ENCODE measurements around the gene AMDHD2.

Gene AMDHD2

DNA sequence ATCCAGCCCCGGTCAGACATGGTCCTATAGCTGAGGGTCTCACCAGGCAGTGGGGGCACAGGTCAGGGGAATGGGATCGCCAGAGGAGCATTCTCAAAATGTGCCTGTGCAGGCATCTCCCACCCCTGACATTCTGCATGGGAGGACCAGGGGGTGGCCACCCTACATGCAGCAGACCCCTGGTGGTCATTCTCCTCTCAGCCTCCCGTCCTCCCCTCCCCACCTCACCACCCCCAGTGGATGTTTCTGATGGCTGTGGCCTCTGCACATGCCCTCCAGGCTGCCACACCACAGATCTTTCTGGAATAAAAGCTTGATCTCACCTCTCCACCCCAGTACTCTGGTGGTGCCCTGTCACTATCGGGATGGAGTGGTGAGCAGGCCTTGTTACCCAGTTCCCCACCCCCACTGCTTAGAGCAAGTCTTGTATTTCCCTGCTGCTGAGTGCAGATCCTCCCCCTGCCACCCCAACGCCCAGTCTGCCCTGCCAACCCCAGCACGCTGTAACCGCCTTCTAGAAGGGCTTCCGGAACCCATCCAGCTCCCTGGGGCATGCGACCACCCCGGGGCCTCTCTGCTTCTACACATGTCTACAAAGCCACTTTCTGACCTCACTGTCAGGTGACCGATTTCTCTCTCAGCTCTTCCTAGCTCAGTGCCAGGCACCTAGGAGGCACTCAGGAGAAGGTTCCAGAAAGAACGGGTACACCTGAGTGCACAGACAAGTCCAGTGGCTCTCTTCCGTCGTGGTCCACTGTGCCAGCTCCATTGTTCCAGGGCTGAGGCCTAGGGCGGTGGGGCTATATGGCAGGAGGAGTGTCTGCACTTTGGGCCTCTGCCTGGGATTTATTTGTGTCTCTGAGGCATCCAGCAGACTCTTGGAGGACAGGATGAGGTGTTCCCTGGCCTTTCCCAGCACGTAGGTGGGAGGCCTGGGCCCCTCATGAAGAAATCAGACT is 36.0 kb upstream of the AMDHD2 start:
- DNase-seq: no peak

DNA sequence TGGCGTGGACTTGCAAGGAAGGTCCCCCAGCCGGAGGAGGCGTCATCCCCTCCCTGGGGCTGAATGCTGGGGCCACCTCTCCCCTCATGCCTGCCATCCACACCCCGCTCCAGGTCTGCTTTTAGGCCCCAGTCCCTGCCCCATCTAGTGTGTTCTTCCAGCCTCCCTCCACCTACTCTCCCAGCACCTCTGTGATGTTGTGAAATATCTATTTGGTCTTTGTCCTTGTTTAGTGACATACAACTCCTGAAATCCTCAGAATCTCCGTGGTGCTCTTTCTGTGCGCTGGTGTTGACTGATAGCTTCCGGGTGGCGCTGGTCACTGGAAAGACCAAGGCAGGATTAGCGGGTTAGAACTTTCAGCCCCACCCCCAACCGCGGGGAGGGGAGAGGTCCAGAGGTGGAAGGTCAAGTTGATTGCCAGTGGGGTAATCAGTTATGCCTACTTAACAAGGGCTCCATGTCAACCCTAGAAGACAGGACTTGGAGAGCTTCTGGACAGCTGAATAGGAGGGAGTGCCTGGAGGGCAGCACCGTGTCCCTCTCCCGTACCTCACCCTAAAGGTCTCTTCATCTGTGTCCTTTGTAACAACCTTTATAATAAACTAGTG is 35.2 kb upstream of the AMDHD2 start:
- no peak for DNase-seq

DNA sequence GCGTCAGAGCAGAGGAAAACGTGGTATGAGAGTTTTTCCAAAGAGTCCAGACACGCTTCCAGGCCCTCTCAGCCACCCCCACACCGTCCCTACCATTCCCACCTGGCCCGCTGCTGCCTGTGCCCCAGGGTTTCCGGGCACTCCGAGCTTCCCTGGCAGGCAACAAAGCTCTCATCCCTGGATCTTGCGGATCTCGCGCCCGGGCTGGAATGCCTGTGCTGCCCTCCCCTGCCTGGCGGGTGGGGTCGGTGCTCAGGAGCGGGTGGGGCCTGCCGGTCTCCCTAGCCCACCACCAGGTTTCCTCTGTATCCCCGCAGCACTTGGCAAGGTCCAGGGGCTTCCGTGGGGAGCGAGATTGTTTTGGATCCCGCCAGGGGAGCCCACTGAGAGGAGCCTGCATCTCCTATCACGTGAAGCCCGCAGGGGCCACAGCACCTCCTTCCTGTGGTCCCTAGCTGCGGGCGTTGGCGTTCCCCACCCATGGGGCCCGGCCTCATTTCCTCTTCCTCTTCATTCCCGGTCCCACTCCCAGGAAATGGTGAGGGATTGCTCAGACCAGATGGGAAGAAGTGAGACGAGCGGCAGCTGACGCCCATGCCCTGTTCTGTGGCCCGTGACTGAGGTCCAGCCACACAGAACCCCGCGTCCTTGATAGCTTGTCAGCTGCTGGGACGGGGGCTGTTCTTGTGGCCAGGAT is 34.2 kb upstream of the AMDHD2 start:
- DNase-seq: no peak

DNA sequence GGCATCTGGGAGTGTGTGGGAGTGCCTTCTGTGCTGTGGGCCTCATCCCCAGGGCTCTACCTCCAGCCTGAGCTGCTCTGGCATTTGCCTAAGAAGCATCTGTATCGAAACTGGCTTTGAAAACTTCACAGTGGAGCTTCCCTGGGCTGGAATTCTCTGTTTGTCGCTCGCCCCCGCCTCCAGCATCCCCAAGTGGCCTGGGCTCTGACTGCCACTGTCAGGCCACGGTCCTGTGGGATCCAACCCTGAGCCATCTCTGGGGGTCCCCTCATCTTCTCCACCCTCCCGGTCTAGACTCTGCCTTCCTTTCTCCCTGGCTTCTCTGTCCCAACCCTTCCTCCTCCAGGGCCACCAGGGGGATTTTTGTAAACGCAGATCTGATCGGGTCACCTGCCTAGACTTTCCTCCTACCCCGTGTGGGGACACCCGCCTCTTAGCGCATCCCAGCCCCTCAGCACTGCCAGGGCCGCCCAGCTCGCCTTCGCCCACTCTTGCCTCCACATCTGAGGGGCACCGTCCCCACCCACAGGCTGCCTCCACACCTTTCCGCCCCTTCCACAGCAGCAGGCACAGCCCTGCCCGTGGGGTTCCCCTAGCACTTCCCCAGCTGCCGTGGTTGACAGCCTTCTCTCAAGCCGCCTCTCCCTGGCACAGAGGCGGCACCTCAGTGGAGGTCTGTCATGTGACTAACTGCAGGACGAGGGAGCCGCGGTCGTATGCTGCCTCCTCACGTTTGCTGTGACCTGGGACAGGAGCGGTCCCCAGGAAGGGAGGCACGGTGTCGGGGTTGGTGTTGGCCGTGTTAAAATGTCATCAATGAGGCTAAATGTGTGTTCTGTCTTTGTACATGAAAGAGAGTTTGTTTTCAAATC is 33.3 kb upstream of the AMDHD2 start:
- no peak for DNase-seq

DNA sequence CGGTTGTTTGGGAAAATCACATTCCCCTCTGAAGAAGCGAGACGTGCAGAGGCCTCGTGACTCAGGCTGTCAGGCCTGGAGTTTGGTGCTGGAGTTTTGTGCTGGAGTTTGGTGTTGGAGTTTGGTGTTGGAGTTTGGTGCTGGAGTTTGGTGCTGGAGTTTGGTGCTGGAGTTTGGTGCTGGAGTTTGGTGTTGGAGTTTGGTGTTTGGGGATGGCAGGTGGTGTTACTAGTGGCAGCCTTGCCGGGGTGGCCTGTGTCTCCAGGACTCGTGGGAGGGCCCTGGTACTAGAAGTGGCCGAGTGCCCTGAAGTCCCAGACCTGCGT is 32.7 kb upstream of the AMDHD2 start:
- DNase-seq: no peak

DNA sequence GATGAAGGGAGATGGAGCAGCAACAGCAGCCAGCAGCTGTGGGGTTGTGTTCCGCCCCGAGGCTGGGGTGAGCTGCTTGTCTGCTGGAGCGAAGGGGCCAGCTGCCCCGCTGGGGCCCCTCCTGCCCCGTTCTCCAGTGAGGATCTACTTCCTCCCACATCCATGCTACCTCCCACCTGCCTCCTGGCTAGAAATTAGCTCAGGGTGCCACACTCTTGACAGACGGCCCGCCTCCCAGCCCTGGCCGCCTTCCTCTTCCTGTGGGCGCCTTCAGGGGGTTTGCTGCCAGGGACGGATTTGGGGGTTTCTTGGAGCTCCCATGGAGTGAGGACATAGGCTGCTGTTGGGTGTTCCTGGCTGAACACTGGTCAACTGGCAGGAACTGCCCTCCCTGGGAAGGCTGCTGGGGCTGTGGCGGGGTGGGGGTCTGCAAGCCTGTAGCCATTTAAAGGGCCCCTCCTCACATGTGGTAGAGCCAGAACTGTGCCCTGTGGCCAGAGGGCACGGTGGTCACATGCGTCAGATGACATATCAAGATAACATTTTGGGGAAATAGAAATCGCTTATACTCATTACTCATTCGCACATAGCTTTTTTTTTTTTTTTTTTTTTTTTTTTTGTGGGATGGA is 32.2 kb upstream of the AMDHD2 start:
- DNase-seq: no peak

DNA sequence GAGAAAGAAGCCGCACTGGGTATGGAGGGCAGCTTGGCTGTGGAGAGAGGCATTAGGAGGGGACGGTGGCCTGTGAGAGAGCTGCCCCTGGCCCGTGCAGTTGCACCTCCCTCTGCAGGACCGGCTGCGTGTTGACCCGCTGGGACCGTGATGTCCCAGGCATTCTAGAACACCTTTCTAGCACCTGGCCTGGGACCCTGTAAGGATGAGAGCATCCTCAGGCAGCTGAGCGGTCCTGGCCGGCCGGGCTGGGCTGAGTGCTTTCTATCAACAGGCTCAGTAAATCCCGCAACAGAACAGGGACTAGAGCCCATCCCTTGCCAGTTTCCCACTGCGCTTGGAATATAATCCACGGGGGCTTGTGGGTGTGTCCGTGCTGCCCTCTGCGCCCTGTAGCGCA is 30.6 kb upstream of the AMDHD2 start:
- no peak for DNase-seq

DNA sequence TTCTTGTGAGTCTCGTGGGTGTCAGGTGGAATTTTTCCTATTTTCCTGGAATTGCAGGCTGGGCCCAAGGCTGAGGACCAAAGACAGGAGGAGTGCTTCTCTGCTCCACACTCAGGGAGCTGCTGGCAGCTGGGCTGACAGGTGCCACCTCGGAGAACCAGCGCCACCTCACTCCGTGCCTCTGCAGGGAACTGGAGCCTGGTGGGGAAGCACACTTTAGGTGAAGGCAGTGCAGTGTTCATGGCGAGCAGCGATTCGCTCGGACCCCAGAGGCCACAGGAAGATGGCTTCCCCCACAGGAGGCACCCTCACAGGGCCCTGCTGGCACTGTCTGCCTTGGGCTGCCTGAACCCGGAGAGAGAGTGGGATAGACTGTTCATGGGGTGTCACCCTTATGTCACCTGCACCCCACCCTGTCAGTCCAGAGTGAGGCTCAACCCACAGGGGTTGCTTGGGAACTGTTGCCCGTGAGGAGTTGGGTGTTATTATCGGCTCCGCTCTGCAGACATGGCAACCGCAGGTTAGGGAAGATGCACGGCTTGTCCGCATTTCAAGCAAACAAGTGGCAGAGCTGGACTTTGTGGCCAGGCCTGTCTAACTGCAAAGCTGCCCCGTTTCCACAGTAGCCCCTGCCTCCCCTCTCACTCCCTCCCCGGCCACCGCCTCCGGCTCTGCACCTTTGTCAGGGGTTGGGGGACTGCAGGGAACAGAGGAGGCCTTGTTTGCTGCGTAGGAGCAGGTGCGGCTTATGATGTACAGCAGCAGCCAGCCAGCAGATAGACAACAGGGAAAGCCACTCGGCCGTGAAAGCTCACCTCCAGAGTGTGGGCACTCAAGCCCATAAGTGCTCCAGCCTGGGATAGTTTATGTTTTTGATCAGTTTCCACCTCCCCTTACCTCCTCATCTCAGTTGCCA is 29.7 kb upstream of the AMDHD2 start:
- DNase-seq: no peak

DNA sequence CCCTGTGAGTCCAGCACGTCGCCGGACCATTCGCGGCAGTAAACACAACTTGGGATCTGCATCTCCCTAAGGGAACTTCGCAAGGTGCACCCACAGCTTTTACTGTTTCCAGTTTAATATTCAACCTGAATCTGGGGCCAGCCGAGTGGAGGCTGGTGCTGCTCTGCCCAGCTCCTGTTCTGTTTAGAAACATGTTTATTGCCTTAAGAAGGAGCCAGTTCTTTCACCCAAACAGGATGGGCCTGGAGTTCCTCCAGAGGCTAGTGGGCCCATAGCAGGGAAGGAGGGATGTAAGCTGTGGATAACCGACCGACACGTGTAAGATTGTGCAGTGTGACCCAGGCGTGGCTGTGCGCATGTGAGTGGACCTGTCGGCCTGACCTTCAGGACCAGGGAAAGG is 27.9 kb upstream of the AMDHD2 start:
- DNase-seq: no peak

DNA sequence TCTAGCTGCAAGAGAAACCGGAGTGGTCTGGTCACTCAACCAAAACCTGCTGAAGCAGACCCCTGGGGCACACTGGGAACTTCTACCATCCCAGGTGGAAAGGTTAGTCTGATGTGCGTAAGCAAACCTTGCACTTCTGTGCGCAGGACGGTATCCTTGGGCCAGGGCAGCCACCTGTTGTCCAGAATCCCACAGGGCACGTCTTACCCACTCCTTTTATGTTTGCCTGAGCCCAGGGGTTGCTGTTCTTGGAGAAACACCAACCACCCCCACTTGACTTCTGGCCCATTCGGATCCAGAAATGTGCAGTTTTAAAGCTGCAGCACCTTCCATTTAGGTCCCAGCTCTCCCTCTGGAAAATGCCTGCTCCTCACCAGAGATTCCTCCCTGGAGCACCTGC is 26.6 kb upstream of the AMDHD2 start:
- no peak for DNase-seq

DNA sequence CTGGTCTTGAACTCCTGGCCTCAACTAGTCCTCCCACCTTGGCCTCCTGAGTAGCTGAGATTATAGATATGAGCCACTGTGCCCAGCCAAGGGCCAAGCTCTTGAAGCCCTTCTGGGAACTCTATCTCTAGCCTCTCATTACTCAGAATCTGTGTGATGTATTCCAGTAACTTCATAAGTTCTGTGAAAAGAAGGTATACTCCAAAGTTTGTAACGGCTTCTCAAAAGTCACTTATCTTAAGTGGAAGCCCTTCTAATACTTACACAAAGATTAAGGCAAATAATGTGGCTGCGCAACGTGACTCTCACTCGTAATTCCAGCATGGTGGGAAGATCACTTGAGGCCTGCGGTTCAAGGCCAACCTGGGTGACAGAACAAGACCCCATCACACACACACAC is 25.6 kb upstream of the AMDHD2 start:
- DNase-seq: no peak

DNA sequence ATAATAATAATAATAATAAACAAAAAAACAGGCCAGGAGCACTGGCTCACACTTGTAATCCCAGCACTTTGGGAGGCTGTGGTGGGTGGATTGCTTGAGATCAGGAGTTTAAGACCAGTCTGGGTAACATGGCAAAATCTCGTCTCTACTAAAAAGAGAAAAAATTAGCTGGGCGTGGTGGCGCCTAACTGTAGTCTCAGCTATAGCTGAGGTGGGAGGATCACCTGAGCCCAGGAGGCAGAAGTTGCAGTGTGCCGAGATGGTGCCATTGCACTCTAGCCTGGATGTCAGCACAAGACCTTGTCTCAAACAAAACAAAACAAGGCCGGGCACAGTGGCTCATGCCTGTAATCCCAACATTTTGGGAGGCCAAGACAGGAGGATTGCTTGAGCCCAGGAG is 25.1 kb upstream of the AMDHD2 start:
- DNase-seq: no peak

DNA sequence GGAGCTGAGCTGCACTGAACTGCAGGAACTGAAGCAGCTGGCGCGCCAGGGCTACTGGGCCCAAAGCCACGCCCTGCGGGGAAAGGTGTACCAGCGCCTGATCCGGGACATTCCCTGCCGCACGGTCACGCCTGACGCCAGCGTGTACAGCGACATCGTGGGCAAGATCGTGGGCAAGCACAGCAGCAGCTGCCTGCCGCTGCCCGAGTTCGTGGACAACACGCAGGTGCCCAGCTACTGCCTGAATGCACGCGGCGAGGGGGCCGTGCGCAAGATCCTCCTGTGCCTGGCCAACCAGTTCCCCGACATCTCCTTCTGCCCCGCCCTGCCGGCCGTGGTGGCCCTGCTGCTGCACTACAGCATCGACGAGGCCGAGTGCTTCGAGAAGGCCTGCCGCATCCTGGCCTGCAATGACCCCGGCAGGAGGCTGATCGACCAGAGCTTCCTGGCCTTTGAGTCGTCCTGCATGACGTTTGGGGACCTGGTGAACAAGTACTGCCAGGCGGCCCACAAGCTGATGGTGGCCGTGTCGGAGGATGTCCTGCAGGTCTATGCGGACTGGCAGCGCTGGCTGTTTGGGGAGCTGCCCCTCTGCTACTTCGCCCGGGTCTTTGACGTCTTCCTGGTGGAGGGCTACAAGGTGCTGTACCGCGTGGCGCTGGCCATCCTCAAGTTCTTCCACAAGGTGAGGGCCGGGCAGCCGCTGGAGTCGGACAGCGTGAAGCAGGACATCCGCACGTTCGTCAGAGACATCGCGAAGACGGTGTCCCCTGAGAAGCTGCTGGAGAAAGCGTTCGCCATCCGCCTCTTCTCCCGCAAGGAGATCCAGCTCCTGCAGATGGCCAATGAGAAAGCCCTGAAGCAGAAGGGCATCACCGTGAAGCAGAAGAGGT is 23.7 kb upstream of the AMDHD2 start:
- DNase-seq: no peak

DNA sequence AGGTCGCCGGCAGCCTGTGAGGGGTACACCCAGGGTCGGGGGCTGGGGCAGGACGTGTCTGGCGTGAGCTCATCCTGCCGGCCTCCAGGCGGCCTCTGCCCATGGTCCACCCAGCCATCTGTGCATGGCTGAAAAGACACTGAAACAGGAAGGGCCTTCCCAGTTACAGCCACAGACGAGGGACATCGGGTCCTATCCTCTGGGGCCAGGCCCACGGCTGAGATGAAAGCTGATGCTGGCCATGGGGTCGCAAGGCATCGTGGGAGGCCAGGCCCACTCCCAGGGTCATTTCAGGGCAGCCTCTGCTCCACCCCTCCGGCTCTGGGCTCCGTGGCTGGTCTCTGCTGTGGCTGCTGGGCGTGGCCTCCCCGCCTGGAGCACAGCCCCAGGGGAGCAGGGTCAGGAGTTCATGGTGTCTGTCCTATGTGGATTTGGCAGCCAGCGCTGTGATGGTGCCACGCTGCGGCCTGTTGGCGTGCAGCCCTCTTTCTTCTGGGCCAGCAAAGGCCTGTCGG is 23.0 kb upstream of the AMDHD2 start:
- DNase-seq: no peak

DNA sequence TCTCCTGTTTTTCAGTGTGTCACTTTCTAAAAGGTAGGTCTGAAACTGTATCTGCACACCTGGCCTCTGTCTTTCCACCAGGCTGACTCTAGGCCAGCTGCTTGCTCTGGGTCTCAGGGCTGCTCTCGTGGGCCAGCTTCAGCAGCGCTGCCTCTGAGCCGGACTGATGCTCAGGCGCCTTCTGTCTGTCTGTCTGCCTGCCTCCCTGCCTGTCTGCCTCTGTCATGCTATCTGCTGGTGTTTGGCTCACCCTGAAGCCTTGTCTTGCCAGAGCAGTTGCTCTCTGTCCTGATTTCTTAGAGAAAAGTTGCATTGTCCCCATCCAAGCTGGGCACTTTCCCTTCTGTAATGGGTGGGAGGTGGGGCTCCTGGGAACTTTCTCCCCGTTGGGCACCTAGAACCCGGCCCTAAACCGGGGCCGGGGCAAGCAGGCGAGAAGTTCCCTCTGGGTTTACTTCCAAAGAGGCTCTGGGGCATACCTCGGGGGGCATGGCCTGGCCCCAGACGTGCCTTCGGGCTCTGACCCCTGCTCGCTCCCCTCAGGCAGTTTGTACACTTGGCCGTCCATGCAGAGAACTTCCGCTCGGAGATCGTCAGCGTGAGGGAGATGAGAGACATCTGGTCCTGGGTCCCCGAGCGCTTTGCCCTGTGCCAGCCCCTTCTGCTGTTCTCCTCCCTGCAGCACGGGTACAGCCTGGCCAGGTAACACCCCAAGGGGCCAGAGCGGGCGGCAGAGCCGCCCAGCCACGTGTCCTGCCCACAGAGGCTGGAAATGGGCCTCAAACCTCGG is 22.3 kb upstream of the AMDHD2 start:
- DNase-seq: no peak

DNA sequence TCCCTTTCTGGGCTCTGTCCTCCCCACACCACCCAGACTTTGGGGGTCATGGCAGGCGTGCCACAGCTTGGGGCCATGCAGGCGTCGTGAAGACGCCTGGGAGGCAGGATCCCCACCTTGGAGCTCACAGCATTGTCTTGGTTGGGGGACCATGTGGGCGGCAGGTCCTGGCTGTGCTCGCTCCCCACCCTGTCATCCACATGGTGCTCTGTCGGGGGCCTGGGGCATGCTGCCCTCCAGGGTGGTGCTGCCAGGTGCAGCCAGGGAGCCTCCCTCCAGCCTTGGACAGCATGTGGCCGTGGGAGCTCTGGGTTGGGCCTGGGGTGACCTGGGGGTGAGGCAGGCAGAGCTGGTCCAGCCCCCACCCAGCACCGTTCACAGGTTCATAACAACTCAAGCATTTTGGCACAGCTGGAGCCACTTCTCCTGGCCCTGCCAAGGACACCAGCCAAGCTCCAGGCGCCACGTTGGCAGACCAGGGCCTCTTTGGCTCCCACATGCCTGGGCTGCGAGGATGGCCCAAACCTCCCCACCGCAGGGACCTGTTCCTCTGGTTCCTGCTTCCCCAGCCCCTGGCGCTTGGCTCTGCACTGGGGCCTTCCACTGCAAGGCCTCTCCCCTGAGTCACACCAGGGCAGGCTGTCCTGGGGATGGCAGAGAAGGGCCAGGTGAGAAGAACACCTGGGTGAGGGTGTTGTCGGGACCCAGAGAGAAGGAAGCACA is 21.5 kb upstream of the AMDHD2 start:
- no peak for DNase-seq

DNA sequence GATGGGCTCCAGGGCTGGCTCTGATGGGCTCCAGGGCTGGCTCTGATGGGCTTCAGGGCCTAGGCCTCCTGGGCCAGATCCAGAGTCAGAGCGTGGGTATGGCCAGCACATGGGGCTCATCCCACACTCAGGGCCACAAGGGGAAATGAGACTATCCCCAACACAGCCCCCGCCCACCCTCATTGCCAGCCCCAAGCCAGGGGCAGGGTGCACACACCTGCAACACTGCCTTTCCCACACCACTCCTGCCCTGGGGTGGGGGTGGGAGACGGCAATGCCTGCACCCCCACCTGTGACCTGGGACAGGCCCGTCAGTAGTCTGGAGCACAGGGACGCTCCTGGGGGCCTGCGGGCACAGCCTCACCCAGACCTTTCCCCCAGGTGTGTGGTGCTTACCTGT is 20.7 kb upstream of the AMDHD2 start:
- DNase-seq: no peak

DNA sequence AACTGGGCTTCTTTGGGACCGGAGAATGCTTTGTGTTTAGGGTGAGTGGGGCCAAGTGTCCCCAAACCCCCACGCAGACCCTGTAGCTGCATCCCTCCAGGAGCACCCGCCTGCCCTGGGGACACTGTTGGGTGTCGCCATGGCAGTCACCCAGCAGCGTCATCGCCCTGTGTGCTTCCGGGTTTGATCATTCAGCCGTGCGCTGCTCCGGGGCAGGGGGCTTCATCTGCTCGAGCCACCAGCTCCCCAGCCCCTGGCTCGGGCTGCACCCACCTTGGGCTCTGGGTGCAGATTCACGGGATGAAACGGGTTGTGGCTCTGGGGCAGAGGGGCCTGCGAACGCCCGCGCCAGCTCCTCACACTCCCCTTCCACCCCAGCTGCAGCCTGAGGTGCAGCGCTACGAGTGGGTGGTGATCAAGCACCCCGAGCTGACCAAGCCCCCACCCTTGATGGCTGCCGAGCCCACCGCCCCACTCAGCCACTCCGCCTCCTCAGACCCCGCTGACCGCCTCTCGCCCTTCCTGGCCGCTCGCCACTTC is 20.2 kb upstream of the AMDHD2 start:
- no peak for DNase-seq
